Mesenchymal stem cell (in vitro differentiated cells and primary cell): ENCODE results near the gene NKTR.

Experiments
- DNase-seq: peaks from one replicate; pipeline ENCODE4 v3.0.0-alpha.2; 2013
- H2AFZ ChIP-seq: one replicate; pipeline ENCODE4 v1.6.1; 2013; ENCODE audit warnings: low read depth, mild to moderate bottlenecking, control low read depth, inconsistent platforms, low read length, moderate library complexity
- H2AK5ac ChIP-seq: 2 replicates; pipeline ENCODE4 v1.6.1; 2013; ENCODE audit warnings: low read length, moderate library complexity, mild to moderate bottlenecking, inconsistent platforms; ENCODE audit not compliant: severe bottlenecking
- H2BK120ac ChIP-seq: one replicate; pipeline ENCODE4 v1.6.1; 2013; ENCODE audit warnings: low read depth, mild to moderate bottlenecking, inconsistent platforms, low read length, moderate library complexity
- H2BK12ac ChIP-seq, 2 experiments: one replicate each; pipeline ENCODE4 v1.6.1; 2013; ENCODE audit warnings: inconsistent platforms in 2 of 2, low read length in 2 of 2, mild to moderate bottlenecking in 2 of 2, moderate library complexity in 2 of 2, control low read depth in 1 of 2
- H2BK15ac ChIP-seq: one replicate; pipeline ENCODE4 v1.6.1; 2013; ENCODE audit warnings: mild to moderate bottlenecking, low read depth, inconsistent platforms; ENCODE audit not compliant: poor library complexity, severe bottlenecking
- H2BK5ac ChIP-seq: 2 replicates; pipeline ENCODE4 v1.6.1; 2013; ENCODE audit warnings: low read depth, mild to moderate bottlenecking, low read length, control low read depth, inconsistent platforms; ENCODE audit not compliant: poor library complexity, severe bottlenecking
- H3K14ac ChIP-seq, 2 experiments: one replicate each; pipeline ENCODE4 v1.6.1; 2013; ENCODE audit warnings: inconsistent platforms in 2 of 2, low read length in 2 of 2, control low read depth in 1 of 2, mild to moderate bottlenecking in 1 of 2, moderate library complexity in 1 of 2
- H3K18ac ChIP-seq, 2 experiments: one replicate each; pipeline ENCODE4 v1.6.1; 2013; ENCODE audit warnings: inconsistent platforms in 2 of 2, low read length in 2 of 2, control low read depth in 1 of 2, low read depth in 1 of 2, mild to moderate bottlenecking in 1 of 2
- H3K23ac ChIP-seq, 2 experiments: one replicate each; pipeline ENCODE4 v1.6.1; 2013; ENCODE audit warnings: inconsistent platforms in 2 of 2, low read length in 2 of 2, mild to moderate bottlenecking in 2 of 2, moderate library complexity in 2 of 2, control low read depth in 1 of 2
- H3K27ac ChIP-seq: 2 replicates; pipeline ENCODE4 v1.5.1; 2013; ENCODE audit warnings: mild to moderate bottlenecking, moderate library complexity, low read length, control low read depth, inconsistent platforms; ENCODE audit not compliant: poor library complexity, severe bottlenecking
- H3K27me3 ChIP-seq, 2 experiments: 2 replicates each; pipeline versions ENCODE4 v1.6.1 to v1.7.0; 2013; ENCODE audit warnings: low read length in 2 of 2, mild to moderate bottlenecking in 2 of 2, moderate library complexity in 2 of 2, control low read depth in 1 of 2, inconsistent platforms in 1 of 2; ENCODE audit not compliant: control insufficient read depth in 1 of 2, insufficient read depth in 1 of 2
- H3K36me3 ChIP-seq, 2 experiments: 2 replicates each; pipeline versions ENCODE4 v1.6.1 to v1.7.0; 2013; ENCODE audit warnings: low read length in 2 of 2, control low read depth in 1 of 2, inconsistent platforms in 1 of 2, low read depth in 1 of 2, mild to moderate bottlenecking in 1 of 2; ENCODE audit not compliant: insufficient read depth in 2 of 2, control insufficient read depth in 1 of 2
- H3K4ac ChIP-seq, 2 experiments: one replicate each; pipeline ENCODE4 v1.6.1; 2013; ENCODE audit warnings: inconsistent platforms in 2 of 2, low read length in 2 of 2, mild to moderate bottlenecking in 2 of 2, moderate library complexity in 2 of 2, control low read depth in 1 of 2, low read depth in 1 of 2
- H3K4me1 ChIP-seq: 2 replicates; pipeline ENCODE4 v1.6.1; 2013; ENCODE audit warnings: low read depth, low read length, control low read depth; ENCODE audit not compliant: control insufficient read depth, insufficient read depth
- H3K4me2 ChIP-seq: 2 replicates; pipeline ENCODE4 v1.6.1; 2013; ENCODE audit warnings: low read length, mild to moderate bottlenecking, inconsistent platforms; ENCODE audit not compliant: poor library complexity, severe bottlenecking
- H3K4me3 ChIP-seq, 2 experiments: 2 replicates each; pipeline versions ENCODE4 v1.5.1 to v1.7.0; 2013; ENCODE audit warnings: low read length in 2 of 2, mild to moderate bottlenecking in 2 of 2, control low read depth in 1 of 2, low read depth in 1 of 2; ENCODE audit not compliant: insufficient read depth in 1 of 2
- H3K79me1 ChIP-seq: replicated peaks from 2 replicates; pipeline ENCODE4 v1.6.1; 2013; ENCODE audit warnings: mild to moderate bottlenecking, control low read depth, low read length, inconsistent platforms; ENCODE audit not compliant: poor library complexity, severe bottlenecking
- H3K9ac ChIP-seq: 2 replicates; pipeline ENCODE4 v1.7.0; 2013; ENCODE audit warnings: mild to moderate bottlenecking, low read length, moderate library complexity
- H3K9me3 ChIP-seq: 2 replicates; pipeline ENCODE4 v1.7.0; 2013; ENCODE audit warnings: mild to moderate bottlenecking, low read length; ENCODE audit not compliant: control insufficient read depth
- H4K8ac ChIP-seq: one replicate; pipeline ENCODE4 v1.6.1; 2013; ENCODE audit warnings: inconsistent platforms, mild to moderate bottlenecking, low read length, moderate library complexity
- H4K91ac ChIP-seq: one replicate; pipeline ENCODE4 v1.6.1; 2013; ENCODE audit warnings: mild to moderate bottlenecking, low read length, inconsistent platforms
- WGBS: methylation state at CpG from one replicate; pipeline ENCODE4 v1.1.7; 2013; ENCODE audit warnings: mixed read lengths; 5-methylcytosine and 5-hydroxymethylcytosine counted together

The NKTR gene

GRCh38 chr3:42652251-42652610, 51.7 kb downstream of the NKTR start:
- Histone ChIP-seq H2BK12ac (peak overlapping the region; percentile 19 to 31), H3K79me1 (peaks cover 28% of the 10 kb centered on the region), H3K23ac (no peak overlapping the region), H3K4me1 (peaks cover 62% of the 10 kb centered on the region), H3K27ac (peak overlapping the region; percentile 91), H2BK5ac (peak overlapping the region; percentile 63), H2BK15ac (peak overlapping the region; percentile 2), H3K9ac (peak overlapping the region; percentile 92), H3K9me3 (no peaks in the 10 kb centered on the region), H3K36me3 (peaks cover 19 to 44% of the 10 kb centered on the region in 2 experiments), H4K91ac (peak overlapping the region; percentile 19), H3K14ac (peak overlapping the region in 1 of 2 experiments; percentile 18), H4K8ac (peak overlapping the region; percentile 76), H3K4me2 (peak overlapping the region; percentile 44), H3K4ac (peak overlapping the region in 1 of 2 experiments; percentile 83), H2AK5ac (peak overlapping the region; percentile 28), H3K27me3 (no peaks in the 10 kb centered on the region), H2BK120ac (peak overlapping the region; percentile 2), H3K4me3 (peak overlapping the region in 1 of 2 experiments; percentile 90), H3K18ac (peak overlapping the region; percentile 31 to 49), H2AFZ (no peak overlapping the region)
- 60% methylated on average over 1 of the region's 1 CpG for WGBS
- DNase-seq: no peak

DNA sequence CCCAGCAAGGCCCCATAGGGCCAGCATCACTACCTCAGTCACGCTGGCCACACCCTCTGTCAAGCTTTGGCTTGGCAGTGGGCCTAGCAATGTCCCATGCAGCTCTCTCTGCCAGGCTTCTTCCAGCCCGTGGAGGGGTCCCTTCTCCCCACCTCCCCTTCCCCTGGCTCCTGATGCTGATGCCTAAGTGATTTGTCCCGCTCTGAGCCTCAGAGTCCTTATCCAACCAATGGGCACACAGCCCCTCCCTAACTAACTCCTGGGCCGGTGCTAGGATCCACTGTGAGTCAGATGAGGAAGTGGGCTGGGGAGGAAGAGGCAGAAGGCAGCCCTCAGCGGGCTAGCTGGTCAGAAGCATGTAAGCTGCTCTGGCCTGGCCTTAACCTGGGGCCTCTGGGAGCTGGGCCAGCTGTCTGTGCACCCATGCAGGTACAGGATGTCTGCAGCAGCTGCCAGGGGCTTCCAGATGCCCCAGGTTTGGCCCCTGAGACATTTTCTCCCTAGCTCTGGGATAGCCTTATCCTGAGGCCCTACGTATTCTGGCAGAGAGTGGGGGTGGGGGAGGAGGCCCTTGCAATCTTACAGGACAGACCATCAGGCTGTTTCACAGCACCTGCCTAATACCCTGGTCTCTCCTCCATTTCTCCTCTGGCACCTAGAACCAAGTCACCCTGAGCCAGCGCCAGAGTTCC, 52.3 kb downstream of the NKTR start:
- DNase-seq: peak; percentile 83
- 31% methylated on average over 6 of the region's 7 CpGs for WGBS
- Histone ChIP-seq H3K27ac (peak overlapping the region; percentile 91), H3K14ac (peak overlapping the region in 1 of 2 experiments; percentile 75), H3K27me3 (no peaks in the 10 kb centered on the region), H2AK5ac (peak overlapping the region; percentile 88), H4K91ac (peak overlapping the region; percentile 90), H3K4me3 (peak overlapping the region; percentile 74 to 90), H4K8ac (peak overlapping the region; percentile 84), H3K36me3 (peaks cover 23 to 44% of the 10 kb centered on the region in 2 experiments), H3K23ac (peak overlapping the region in 1 of 2 experiments; percentile 35), H3K79me1 (peaks cover 29% of the 10 kb centered on the region), H2BK12ac (peak overlapping the region; percentile 32 to 55), H3K9ac (peak overlapping the region; percentile 92), H2BK15ac (peak overlapping the region; percentile 2), H3K4ac (peak overlapping the region; percentile 83 to 93), H3K18ac (peak overlapping the region; percentile 24 to 95), H2BK5ac (peak overlapping the region; percentile 63), H2AFZ (no peak overlapping the region), H3K4me2 (peak overlapping the region; percentile 90), H3K9me3 (no peaks in the 10 kb centered on the region), H2BK120ac (no peak overlapping the region), H3K4me1 (peaks cover 64% of the 10 kb centered on the region)

GRCh38 chr3:42653303-42653559, 52.7 kb downstream of the NKTR start:
- H2BK15ac ChIP-seq: peak overlapping the region; percentile 83
- WGBS: 54% methylated on average over 3 of the region's 3 CpGs

GRCh38 chr3:42653560-42654330, 53.3 kb downstream of the NKTR start, which contains the start of gene ZBTB47:
TSS of gene ZBTB47 (plus strand) at chr3:42653697. CDS start at chr3:42658356, 4,659 bp downstream.
- H2AFZ ChIP-seq: peak within 1 kb of the TSS; percentile 49
- H3K9me3 ChIP-seq: no peaks in the 10 kb centered on the region
- 9% methylated on average over 30 of the region's 31 CpGs for WGBS
- peak within 1 kb of the TSS; percentile 88 for H2AK5ac ChIP-seq
- peak within 1 kb of the TSS; percentile 94 for H4K8ac ChIP-seq
- H3K36me3 ChIP-seq: peaks cover 31 to 42% of the 10 kb centered on the region in 2 experiments
- peaks cover 68% of the 10 kb centered on the region for H3K4me1 ChIP-seq
- H4K91ac ChIP-seq: peak within 1 kb of the TSS; percentile 90
- H3K9ac ChIP-seq: peak within 1 kb of the TSS; percentile 92
- peak within 1 kb of the TSS; percentile 32 to 55 for H2BK12ac ChIP-seq
- H3K14ac ChIP-seq: peak within 1 kb of the TSS in 1 of 2 experiments; percentile 75
- peak within 1 kb of the TSS; percentile 62 to 93 for H3K4ac ChIP-seq
- peaks cover 31% of the 10 kb centered on the region for H3K79me1 ChIP-seq
- H3K4me3 ChIP-seq: peak within 1 kb of the TSS; percentile 74 to 90
- H3K27ac ChIP-seq: peak within 1 kb of the TSS; percentile 91
- peak; percentile 52 for DNase-seq
- no peaks in the 10 kb centered on the region for H3K27me3 ChIP-seq
- H2BK120ac ChIP-seq: peak within 1 kb of the TSS; percentile 90
- peak within 1 kb of the TSS; percentile 63 for H2BK5ac ChIP-seq
- peak within 1 kb of the TSS in 1 of 2 experiments; percentile 66 for H3K23ac ChIP-seq
- H2BK15ac ChIP-seq: peak within 1 kb of the TSS; percentile 83
- peak within 1 kb of the TSS; percentile 90 for H3K4me2 ChIP-seq
- H3K18ac ChIP-seq: peak within 1 kb of the TSS; percentile 89 to 95

More at GRCh38 chr3:42653303-42653559, 52.7 kb downstream of the NKTR start:
- peak overlapping the region; percentile 84 for H4K8ac ChIP-seq
- H3K23ac ChIP-seq: peak overlapping the region in 1 of 2 experiments; percentile 66
- peak overlapping the region; percentile 51 for H2BK5ac ChIP-seq
- peak overlapping the region; percentile 89 to 95 for H3K18ac ChIP-seq
- H3K27me3 ChIP-seq: no peaks in the 10 kb centered on the region
- peak overlapping the region; percentile 90 for H3K4me2 ChIP-seq
- peak overlapping the region; percentile 32 to 34 for H2BK12ac ChIP-seq
- H2BK120ac ChIP-seq: no peak overlapping the region
- no peaks in the 10 kb centered on the region for H3K9me3 ChIP-seq
- H3K4me1 ChIP-seq: peaks cover 63% of the 10 kb centered on the region
- H4K91ac ChIP-seq: peak overlapping the region; percentile 90
- peak; percentile 14 for DNase-seq
- H3K4ac ChIP-seq: peak overlapping the region; percentile 62 to 93
- peaks cover 26% of the 10 kb centered on the region for H3K79me1 ChIP-seq
- H3K14ac ChIP-seq: peak overlapping the region in 1 of 2 experiments; percentile 75
- peak overlapping the region; percentile 88 for H2AK5ac ChIP-seq
- peaks cover 26 to 42% of the 10 kb centered on the region in 2 experiments for H3K36me3 ChIP-seq
- no peak overlapping the region for H2AFZ ChIP-seq
- peak overlapping the region; percentile 74 to 90 for H3K4me3 ChIP-seq
- H3K9ac ChIP-seq: peak overlapping the region; percentile 92
- H3K27ac ChIP-seq: peak overlapping the region; percentile 91
